ENCODE data around the gene UNC13B.

UNC13B gene

DNA sequence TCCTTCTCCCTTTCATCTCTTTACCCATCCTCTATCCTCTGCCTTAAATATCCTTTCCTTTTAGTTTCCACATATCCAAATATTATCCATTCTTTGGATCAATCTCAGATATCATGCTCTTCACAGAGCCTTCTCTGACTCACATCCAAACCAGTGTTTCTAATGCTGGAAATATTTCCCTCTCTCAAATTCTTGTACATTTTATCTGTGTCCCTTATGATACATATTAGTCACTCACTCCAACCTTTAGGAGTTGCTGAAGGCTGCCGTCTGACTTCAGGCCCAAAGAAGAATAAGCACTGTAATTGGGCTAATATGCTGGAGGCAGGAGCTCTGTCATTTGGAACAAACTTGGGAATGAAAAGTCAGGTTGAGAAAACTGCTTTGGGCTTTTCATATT, 171.7 kb downstream of the UNC13B start:
- peak; percentile 26 for DNase-seq (ENCODE audit: low spot score)
- CTCF ChIA-PET, result interaction anchor here (0.6 kb wide), 1 partner anchor 118 kb away, joined by 5 read pairs; no protein-coding TSS in a partner anchor
- H3K27ac ChIP-seq, result no peak overlapping the region
- POLR2A ChIA-PET (ENCODE audit: low non-redundant PET), result no interaction called here
- TF ChIP-seq, protein P1, sequence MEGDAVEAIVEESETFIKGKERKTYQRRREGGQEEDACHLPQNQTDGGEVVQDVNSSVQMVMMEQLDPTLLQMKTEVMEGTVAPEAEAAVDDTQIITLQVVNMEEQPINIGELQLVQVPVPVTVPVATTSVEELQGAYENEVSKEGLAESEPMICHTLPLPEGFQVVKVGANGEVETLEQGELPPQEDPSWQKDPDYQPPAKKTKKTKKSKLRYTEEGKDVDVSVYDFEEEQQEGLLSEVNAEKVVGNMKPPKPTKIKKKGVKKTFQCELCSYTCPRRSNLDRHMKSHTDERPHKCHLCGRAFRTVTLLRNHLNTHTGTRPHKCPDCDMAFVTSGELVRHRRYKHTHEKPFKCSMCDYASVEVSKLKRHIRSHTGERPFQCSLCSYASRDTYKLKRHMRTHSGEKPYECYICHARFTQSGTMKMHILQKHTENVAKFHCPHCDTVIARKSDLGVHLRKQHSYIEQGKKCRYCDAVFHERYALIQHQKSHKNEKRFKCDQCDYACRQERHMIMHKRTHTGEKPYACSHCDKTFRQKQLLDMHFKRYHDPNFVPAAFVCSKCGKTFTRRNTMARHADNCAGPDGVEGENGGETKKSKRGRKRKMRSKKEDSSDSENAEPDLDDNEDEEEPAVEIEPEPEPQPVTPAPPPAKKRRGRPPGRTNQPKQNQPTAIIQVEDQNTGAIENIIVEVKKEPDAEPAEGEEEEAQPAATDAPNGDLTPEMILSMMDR (conservative IDR thresholded peaks at IDR 0.05; ENCODE audit: low read depth), result no peak

DNA sequence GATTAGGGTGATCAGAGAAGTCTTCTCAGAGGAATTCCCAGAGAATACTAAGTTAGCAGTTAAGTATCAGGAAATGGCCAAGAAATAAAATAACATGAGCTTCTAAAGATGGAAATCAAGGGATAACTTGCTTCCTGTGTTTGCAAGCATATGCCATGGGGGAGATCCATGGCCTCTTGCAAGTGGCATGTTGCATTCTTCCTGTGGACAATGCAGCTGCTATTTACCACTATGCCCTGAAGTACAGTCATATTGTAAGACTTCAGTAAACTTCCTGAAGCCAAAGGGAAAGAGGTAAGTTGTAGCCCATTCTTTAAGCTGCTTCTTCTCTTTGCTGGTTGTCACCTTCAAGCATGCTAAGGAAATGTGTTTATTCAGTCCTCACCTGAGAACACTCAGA, 173.4 kb downstream of the UNC13B start:
- no peak overlapping the region for H3K27ac ChIP-seq
- ChIA-PET POLR2A (ENCODE audit: low non-redundant PET) (no interaction called here), CTCF (interaction anchor here (0.7 kb wide), 1 partner anchor 755 kb away, joined by 9 read pairs; no protein-coding TSS in a partner anchor)
- TF ChIP-seq, protein P1 (conservative IDR thresholded peaks at IDR 0.05; ENCODE audit: low read depth), result no peak
- no peak for DNase-seq (ENCODE audit: low spot score)

DNA sequence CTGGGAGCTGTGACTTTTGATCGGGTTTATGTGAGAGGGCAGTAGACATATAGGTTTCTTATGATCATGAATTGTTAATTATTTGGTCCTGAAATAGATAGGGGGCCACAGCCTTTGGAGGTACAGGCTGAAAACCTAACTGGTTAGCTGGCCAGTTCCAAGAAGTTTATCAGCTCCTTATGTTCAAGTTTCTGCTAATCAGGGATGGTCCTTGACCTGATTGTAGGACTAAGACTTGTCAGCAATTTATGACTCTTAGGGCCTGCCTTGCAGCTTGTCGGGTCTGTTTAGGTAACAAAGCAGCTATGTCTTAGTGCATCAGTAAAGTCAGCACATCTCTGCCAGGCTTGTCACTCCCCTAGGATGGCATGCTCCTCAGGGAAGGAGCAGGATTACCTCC, 176.3 kb downstream of the UNC13B start:
- POLR2A ChIA-PET (ENCODE audit: low non-redundant PET), result no interaction called here
- no peak for DNase-seq (ENCODE audit: low spot score)
- TF ChIP-seq, protein P1 (conservative IDR thresholded peaks at IDR 0.05; ENCODE audit: low read depth), result no peak
- no peak overlapping the region for H3K27ac ChIP-seq
- CTCF ChIA-PET, result no interaction called here

DNA sequence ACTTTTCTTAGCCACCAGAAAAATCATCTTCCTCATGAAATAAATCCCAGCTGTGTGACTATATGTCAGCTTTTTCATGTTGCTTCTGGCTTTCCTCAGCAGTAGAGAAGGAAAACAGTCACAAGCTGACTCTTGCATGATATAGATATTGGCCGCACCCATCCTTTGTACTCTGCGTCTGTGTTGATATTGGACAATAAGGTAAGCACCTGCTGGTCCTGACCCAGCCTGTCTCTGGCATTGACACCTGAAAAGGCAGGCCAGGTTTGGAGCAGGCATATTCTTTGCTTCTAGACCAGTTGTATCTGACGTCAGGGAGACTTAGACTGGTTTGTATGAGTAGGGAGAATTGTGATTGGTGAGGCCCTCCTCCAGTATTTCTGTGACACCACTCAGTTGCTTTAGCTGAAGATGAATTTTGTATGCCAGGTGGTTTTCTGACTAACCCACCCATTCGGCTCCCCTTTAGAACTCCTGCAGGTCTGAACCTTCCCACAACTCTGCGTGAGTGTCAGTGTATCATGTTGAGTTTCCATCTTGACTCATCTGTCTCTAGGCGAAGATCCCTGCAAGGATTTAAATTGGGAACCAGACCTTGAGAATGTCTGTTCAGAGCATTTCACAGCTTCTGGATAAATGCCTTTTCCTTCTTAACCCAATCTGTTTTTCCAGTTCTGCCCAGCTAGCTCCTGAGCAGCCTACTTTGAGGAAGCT, 176.9 kb downstream of the UNC13B start:
- CTCF ChIA-PET, result interaction anchor here (1.1 kb wide), 1 partner anchor 17 kb away, joined by 3 read pairs; no protein-coding TSS in a partner anchor
- no peak overlapping the region for H3K27ac ChIP-seq
- TF ChIP-seq, protein P1 (conservative IDR thresholded peaks at IDR 0.05; ENCODE audit: low read depth), result no peak
- DNase-seq (ENCODE audit: low spot score), result no peak
- POLR2A ChIA-PET (ENCODE audit: low non-redundant PET), result no interaction called here

DNA sequence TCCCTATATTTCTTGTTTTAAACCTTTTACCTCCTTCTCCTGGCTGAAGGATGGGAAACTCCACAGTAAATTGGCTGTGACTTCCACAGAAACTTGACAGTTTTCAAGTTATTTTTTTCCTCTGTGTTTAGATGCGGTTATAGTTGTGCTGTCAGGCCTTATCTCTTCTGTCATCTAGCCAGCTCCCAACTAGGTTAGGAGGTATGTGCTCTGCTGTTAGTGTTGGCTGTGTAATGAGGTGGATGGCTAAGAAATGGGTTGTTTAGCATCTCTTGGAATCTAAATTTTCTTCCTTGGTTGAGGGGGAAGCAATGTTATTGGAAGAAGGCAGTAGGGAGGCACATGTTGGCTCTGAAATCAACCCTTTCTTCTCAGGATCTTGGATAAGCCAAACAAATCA, 178.2 kb downstream of the UNC13B start:
- ChIA-PET CTCF (interaction anchor here (1.1 to 1.2 kb wide), 2 partner anchors 16 to 81 kb away, joined by 3 read pairs; no protein-coding TSS in a partner anchor), POLR2A (ENCODE audit: low non-redundant PET) (no interaction called here)
- H3K27ac ChIP-seq, result no peak overlapping the region
- DNase-seq (ENCODE audit: low spot score), result no peak
- TF ChIP-seq, protein P1 (conservative IDR thresholded peaks at IDR 0.05; ENCODE audit: low read depth), result no peak

DNA sequence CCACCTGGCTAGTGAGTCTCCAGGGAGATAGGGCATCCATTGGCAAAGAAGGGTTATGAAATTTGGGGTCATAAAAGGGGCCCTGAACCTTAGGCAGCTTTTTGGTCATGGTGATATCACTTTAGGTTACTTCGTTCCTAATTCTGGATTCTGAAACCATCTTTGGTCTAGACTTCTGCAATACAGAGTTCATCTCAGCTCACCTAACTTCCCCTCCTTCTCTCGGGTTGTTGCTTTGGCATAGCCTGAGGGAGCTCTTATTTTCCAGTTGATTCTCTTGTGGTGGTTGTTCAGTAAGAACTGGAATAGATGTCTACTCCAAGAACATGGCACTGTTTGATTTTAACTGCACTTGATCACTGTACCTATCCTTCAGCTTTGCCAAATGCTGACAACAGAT, 179.2 kb downstream of the UNC13B start:
- TF ChIP-seq, protein P1 (conservative IDR thresholded peaks at IDR 0.05; ENCODE audit: low read depth), result no peak

More for the DNA sequence above, 179.2 kb downstream of the UNC13B start:
- H3K27ac ChIP-seq, result no peak overlapping the region
- POLR2A ChIA-PET (ENCODE audit: low non-redundant PET), result no interaction called here
- DNase-seq (ENCODE audit: low spot score), result no peak
- CTCF ChIA-PET, result interaction anchor here (0.7 kb wide), 1 partner anchor 92 kb away, joined by 3 read pairs; no protein-coding TSS in a partner anchor

Measured in RWPE1 (cell line).